Stimulated activated CD4-positive, alpha-beta T cell treated with anti-CD3 and anti-CD28 coated beads, Interleukin-12 subunit alpha, Interleukin-12 subunit beta, amount 100 ng/mL, for 24 hours (primary cell): ENCODE results near the gene ZBTB3.
A peak's percentile ranks its signal among the peaks of the same experiment; 100 is the strongest.
"Not testable (repeated sequence)": the region's sequence is repeated elsewhere in the genome, so short reads cannot be mapped to it uniquely, and the experiment has no call there.

ENCODE experiments used
- DNase-seq, 2 experiments: peaks; one replicate each; pipeline ENCODE4 v3.0.0-alpha.2; 2020; ENCODE audit warnings: low read depth in 2 of 2

ZBTB3 gene

DNA sequence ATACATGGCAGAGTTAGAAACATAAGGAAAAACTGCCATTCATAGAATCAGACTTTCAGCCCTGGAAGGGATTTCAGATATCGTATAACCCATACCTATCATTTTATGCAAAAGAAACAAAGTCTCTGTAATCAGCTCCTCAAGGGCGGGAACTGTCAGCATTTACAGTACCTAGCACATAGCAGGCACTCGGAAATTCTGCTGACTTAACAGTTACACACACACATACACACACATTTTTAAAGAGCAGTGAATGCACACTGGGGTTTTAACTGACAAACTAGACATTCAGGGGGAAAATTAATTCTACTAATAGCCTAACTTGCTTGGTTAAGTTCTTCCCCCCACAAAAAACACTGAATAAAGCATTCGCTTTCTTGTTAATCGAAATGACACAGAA, 37.8 kb downstream of the ZBTB3 start:
- no peak for DNase-seq

DNA sequence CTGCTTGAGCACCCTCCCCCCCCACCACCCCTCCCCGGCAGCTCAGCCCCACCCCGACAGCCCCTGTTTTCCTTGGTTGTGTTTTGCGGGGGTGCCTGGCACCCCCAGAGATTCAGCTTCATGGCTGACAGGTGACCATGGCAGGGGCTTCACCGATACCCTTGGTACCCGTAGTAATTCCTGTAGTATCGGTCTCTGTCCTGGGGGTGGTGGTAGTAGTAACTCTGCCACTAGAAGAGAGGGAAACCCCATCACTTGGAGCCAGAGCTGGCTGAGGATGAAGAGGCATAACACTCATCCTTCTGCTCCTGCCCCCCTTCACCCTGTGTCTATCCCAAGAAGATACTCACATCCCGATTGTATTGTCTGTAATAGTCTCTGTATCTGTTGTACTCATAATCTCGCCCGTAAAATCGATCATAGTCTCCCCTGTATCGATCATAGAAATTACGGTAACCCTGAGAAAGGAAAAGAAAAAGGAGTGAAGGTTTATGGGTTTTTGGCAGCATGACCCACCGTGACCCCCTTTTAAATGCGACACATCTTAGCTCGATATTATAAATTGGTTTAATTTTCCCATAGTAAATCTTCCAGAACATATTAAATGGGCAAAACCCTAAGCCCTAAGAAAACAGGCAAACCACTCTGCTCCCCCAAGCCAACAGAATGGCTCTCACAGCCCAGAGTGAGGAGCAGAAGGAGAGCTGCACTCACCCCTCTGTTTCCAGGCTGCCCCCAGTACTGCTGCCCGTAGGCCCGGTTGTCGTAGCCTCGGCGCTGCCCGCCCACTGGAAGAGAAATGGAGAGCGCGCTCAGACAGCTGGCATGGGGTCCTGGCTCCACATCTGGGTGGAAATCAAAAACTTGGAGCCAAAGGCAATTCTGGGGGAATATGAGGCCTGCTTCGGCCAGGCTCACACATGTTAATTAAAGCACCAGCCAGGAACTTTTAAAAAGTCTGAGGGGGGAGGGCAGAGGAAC, 38.5 kb downstream of the ZBTB3 start:
- no peak for DNase-seq

DNA sequence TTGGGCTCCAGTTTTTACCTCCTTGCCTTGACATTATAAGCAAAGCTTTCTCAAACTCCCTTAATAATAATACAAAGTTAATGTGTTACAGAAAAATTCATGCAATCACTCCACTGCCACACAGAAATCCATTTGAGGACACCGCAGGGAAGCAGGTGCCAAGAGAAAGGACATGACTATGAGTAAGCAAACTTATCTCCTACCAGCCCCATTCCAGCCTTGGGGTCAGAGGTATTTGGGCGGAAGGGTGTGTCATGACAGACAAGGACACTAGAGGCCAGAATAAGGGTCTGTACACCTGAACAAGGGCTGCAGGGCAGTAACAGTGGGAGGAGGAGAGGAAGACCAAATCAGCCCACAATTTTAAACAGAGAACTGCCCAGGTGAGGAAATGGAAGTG, 40.6 kb downstream of the ZBTB3 start:
- no peak for DNase-seq

DNA sequence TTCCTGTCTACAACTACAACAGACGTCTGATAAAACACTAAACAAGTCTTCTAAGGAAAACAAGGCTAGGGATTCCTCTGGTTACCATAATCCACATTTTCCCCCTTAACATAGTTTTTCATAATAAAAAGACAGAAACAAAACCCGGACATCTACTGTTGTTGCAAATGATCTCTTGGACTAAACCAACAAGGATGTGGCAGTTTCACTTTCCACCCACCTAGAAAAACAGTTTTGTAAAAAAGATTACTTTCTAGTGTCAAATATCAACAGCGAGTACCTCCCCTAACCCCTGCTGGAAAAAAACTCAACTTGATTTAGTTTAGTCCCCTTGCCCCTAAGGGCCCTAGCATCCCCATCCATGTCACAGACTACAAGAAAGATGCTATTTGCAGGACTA, 41.1 kb downstream of the ZBTB3 start:
- no peak for DNase-seq

DNA sequence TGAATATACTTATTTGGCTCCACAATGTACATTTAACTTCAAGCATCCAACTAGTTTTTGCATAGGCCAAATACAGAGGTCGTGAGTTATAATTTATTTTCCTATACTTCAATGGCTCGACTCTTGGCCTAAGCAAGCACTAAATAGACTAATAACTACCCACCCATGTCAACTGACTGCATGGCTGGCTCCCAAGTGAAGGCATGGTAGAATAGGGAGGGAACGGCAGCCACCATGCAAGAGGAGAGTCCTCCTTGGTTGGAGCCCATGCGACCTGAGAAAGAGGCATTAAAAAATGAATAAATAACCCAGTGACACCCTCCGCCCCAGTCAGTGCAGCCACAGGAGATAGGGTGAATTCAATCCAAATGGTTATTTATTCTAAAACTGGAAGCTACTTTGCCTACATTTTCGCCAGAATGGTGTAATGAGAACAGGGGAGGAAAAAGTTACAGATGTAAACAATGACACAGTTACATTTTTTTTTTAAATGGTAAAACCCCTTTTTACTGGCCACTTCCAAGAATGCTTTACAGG, 41.6 kb downstream of the ZBTB3 start:
- DNase-seq = no peak

DNA sequence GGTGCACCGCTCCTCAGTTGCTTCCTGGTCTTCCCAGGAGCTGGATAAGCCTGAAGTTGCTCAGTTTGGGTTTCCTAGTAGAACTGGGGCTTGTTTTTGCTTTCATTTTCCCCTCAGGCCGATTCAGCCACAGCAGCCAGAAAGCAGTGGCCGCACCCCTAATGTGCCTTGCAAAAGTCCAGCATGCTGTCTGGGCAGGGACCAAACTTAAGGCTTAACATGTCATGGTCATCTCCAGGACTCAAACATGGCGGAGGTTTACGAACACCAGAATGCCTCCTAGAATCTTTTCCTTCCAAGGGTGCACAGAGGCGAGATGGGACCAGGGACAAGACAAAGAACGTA, 44.0 kb downstream of the ZBTB3 start:
- DNase-seq = no peak

DNA sequence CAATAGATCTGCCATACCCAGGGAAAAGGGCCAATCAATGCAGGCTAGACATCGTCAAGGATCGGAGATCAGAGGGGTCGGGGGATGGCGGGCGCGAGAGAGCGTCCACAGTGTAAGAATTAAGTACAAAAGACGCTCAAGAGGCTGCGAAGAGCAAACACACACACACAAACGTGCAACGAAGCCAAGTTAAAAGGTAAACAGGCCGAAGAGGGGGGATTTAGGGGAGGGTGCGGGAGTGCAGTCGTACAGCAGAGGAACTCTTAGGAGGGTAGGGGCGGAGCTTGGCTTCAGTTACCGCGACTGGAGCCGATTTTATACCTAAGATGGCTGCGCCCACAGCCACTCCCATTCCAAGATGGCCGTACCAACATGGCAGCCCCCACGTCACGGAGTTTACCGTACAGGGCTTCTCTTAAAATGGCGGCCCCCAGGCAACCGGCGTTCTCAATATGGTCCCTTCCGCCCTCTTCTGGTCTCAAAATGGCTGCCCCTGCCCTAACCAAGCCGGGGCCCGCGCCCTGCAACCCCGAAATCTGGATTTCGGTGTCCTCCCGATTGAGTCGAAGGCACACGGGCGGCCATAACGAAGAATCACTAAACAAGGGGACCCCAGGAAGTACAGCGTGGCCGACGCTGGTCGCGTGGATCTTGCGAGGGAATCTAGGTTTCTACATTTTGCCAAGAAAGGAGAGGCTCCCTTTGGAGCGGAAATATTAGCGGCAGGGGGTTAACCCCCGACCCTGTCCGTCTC, 44.5 kb downstream of the ZBTB3 start:
- peak; percentile 90 to 94 for DNase-seq

DNA sequence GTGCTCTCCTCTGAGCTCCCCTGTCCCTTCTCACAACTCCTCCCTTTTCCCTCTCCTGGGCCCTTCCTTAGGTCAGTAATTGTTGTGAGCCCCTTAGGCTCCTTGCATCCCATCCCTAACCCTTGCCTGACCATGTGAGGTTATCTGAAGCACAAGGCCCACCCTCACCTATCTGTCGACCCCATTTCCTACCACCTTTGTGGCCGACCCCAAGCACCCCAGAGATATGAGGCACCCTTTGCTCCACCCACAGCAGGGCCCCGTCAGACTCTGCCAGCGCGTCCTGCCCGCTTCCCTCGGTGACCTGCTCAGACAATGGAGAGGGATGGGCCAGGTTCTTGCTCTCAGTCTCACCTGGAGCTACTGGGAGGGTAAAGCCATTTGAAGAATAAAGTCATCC, 45.2 kb downstream of the ZBTB3 start:
- peak in 1 of 2 experiments; percentile 24 for DNase-seq

DNA sequence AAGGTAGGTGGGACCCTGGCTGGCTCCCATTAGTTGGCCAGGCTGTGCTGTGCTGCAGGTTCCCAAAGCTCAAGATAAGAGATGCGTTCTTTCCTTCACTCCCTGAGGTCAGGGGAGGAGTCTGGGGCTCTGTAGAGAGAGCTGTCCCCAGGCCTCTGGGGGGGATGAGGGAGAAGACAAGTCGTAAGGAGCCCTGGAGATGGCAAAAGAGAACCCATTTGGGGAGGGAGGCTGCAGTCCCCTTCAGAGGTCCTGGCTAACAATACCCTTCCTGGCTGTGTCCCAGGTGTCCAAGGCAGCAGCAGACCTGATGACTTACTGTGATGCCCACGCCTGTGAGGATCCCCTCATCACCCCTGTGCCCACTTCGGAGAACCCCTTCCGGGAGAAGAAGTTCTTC, 45.6 kb downstream of the ZBTB3 start:
- no peak for DNase-seq

DNA sequence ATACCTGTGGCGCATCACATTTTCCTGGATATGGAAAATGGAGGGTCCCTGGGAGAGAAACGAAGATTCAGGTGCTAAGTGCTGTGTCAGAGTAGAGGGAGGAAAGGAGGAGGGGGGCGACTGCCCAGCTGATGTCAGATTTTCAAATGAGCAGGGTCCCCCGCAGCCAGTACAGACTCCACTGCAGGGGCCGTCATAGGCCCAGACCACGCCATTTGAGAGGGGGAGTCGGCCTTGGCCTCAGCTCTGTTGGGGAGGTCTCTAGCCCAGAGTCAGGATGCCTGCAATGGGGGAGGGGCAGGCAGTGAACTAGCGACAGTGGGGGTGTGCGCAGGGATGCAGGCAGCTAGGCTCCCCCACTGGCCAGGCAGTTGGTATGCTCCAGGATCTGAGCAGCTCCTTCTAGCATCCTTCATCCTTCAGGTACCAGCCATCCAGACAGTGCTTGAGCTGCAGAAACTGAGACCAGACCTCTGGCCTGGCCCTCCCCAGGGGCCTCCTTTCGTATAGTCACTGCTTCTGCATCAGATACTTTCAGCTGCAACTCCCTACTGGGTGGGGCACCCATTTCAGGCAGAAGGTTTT, 46.6 kb downstream of the ZBTB3 start, which contains the start of the genes BSCL2 and GNG3:
Gene BSCL2, minus strand, starts transcription at position 148 of the 585 bp plus-strand sequence. CDS start 229 bp downstream, outside the sequence.
Gene GNG3, plus strand, starts transcription at position 400 of the 585 bp plus-strand sequence. CDS start 620 bp downstream, outside the sequence.
- no peak for DNase-seq

DNA sequence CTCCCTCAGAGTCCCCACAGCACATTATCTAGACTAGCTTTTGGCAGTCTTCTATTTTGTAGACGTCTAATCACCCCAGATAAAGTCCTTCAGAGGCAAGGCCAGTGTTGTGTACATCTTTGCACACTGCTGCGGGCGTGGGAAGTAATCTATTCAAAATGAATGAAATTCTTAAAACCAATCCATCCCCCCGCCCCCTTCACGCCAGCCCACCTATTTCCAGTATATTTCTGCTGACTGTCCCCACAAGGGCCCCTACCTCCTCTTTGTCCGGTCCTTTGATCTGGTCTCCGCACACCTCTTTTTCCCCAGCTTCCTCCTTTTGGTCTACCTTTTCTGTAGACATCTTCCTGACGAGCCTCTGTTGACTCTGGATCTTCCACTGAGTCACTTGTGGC, 47.1 kb downstream of the ZBTB3 start:
- DNase-seq = no peak

DNA sequence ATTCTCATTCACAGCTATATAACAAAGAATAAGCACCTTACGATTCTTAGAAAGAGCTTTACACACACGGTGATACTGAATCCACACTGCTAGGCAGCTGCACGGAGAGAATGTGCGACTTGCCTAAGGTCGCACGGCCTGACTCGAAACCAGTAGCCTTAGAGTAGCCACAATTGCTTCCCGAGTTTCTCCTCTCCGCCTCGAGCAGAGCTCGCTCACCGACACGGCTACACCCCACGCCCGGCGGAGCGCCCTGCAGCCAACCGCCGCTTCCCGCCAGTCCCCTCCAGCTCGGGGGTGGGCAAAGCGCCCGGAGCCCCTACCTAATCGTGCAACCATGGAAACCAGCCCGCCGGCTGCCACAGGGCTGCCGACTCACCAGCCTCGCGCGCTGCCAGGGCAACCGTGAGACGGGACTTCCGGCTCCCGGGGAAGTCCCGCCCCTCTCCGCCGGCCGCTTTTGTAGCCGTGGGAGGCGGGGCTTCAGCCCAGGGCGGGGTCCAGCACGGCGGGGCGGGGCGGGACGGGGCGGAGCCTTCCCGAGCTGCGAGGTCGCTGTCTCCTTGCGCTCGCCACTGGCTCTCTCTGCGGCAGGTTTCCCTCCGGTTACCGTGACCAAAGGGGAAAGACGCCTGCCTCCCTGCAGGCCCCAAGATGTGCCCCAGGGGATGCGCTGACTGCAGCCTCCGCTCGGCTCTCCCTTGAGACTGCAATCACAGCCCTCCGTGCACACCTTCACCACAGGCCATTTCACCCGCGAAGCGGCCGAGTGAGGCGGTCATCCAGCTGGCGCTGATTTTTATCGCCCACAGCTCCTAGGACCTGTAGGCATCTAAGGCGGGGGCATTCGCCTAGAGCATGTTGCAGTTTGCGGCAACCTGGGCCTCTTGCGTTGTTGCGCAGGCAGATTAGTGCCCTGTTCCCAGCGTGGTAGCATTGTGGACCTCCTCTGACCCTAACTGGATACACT, 47.8 kb downstream of the ZBTB3 start:
- peak; percentile 88 to 91 for DNase-seq

DNA sequence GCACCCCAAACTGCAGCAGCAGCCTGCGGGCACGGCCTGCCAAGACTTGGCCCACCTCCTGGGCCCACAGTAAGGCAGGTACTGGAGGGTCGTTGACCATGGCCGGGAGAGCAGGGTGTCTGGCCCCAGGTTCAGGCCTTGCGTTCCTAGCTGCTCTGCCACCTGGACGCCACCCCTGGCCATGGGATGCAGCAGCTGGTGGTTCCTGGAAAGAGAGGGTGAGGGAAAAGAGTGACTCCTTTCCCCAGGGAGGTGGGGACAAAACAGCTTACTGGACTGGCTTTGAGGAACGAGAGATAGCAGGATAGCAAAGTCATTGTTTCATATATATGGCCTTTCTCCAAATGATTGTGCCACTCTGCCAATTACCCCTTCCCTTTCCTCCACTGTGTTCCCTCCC, 48.5 kb downstream of the ZBTB3 start:
- DNase-seq = no peak

DNA sequence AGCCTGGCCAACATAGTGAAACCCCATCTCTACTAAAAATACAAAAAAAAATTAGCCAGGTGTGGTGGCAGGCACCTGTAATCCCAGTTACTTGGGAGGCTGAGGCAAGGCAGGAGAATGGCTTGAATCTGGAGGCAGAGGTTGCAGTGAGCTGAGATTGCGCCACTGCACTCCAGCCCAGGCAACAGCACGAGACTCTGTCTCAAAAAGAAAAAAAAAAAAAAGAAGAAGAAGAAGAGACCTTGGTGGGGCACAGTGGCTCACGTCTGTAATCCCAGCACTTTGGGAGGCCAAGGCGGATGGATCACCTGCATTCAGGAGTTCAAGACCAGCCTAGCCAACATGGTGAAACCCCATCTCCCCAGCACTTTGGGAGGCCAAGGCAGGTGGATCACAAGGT, 50.0 kb downstream of the ZBTB3 start:
- DNase-seq = not testable (repeated sequence)

DNA sequence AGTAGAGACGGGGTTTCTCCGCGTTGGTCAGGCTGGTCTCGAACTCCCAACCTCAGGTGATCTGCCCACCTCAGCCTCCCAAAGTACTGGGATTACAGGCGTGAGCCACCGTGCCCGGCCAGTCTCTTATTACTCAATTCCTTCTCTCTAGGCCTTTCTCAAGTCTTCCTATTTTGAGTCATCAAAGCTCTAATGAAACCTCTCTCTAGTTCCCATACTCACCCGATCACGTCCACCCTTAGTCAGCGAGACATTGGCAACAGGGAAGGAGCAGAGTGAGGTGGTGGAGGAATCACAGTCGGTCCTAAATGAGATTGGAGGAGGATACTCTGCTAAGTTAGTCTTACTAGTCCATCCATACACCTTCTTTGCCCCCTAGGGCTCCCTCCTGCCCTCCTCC, 51.7 kb downstream of the ZBTB3 start:
- DNase-seq = no peak
